ENCODE results near the gene SULT4A1.

SULT4A1 gene

GRCh38 chr22:43859621-43860020 is 2.7 kb downstream of the SULT4A1 start:
- no peak for DNase-seq

DNA sequence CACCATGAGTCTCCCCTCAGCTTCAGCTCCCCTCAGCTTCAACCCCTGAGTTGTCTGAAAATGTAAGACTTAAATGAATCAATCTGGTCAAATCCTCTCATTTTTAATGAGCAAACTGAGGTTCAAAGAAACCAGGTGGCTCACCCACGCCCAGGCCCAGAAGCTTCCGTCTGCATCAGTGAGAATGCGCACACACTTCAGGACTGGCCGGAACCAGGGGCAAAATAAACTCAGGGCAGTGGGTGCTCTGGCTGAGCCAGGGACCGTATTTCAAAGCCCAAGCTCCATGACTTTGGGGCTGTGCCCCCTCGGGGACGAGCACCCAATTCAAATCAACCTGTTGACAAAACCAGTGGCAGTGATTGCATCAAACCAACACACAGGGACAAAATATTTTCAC is 3.1 kb downstream of the SULT4A1 start:
- DNase-seq = no peak

DNA sequence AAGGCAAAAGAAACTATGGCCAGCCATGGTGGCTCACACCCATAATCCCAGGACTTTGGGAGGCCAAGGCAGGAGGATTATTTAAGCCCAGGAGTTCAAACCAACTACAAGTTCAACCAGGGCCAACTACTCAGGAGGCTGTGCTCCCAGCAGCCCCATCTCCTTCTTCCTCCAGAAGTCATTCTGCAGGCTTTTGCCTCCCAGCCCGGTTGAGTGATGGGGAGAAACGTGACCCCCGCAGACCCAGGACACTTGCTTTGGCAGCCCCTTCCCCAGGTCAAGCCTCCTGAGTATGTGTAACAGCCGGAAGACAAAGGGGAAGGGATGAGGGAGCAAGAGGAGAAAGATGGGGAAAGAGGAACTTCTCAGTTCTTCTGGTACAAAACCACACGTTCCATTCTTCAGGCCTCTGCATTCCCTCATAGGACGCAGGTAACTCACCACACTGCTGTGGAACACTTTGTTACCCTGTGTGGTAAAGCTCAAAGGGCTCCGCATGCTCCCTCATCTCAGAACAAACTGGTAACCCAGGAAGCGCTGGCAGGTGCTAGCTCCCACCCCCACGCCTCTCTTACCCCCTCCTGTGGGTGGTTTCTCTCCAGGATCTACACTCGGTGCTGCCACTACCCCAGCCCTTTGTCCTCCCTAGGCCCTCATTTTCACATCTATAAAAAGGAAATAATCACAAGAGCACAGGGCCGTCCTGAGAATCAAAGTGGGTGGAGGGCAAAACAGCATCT is 4.0 kb downstream of the SULT4A1 start:
- no peak for DNase-seq

DNA sequence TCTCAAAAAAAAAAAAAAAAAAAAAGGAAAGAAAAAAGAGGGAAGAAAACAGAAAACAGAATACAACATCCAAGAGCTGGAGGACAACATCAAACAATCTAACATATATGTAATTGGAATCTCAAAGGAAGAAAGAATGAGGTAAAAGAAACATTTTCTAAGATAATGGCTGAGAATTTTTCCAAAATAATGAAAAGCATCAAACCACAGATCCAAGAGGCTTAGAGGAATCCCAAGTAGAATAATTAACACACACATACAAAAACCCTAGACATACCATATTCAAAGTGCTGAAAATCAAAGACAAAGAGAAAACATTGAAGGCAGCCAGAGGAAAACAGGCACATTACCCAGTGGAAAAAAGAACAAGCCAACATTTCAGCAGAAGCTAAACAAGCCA is 4.9 kb downstream of the SULT4A1 start:
- DNase-seq = no peak

DNA sequence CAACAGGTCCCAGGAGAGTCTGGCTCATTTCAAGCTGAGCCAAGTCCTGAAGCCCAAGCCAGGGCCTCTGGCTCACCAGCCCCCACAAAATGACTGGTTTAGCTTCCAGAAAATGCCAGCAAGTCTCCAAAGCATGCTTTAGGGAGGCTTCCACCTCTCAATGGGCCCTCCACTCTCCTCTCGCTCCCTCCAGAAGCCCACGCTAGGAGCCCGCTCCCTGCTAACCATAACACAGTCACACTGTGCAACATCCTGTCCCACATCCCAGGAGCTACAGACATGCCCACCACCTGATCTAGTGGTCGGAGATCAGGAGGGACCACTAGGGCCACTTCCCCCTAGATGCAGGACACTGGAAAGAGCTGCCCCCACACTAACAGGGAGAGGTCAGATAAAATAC is 6.9 kb downstream of the SULT4A1 start:
- no peak for DNase-seq

- DNase-seq = no peak
Measured at GRCh38 chr22:43854786-43855271, 7.5 kb downstream of the SULT4A1 start.

- DNase-seq = no peak
Measured at GRCh38 chr22:43854121-43854785, 8.1 kb downstream of the SULT4A1 start.

- DNase-seq = no peak
Measured at GRCh38 chr22:43853328-43853931, 8.9 kb downstream of the SULT4A1 start.

DNA sequence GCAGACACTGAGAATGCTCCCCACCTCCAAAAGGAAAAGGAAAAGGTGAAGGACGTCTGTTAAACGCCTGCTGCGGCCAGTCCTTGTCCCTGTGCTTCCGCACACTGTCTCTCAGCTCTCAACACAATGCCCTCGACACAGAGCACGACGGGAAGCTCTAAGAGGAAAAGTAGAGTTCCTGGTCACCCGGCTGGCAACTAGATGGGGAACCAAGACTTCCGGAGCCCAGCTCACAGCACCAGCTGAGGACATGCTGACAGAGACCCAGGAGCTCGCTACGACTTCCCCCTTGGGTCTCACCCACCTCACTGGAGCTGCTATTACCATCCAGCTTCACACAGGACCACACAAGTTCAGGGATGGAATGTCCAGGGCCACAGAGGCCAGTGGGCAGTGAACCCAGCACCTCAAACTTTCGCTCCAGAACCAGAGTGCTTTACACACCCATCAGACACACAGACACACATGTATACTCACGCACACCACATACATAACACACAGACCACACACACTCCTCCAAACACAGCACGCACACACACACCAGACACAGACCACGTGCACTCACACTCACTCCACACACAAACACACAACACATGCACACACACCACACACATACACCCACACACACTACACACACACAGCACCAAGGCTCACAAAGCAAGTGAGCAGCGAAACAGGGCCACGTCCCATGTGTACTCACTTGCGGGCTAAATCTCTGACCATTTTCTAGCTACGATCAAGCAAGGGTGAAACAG is 9.6 kb downstream of the SULT4A1 start:
- no peak for DNase-seq

DNA sequence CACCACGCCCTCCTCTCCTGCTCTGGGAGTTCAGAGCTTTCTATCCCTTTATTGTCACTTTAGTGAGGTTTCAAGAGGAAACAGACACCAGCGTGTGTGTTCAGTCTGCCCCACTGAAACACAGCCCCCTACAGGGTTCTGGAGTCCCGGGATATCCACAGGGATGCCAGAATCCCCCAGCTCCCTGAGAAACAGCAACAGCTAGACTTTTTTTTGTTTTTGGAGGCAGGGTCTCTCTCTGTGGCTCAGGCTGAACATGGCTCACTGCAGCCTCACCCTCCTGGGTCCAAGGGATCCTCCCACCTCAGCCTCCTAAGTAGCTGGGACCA is 10.4 kb downstream of the SULT4A1 start:
- no peak for DNase-seq

DNA sequence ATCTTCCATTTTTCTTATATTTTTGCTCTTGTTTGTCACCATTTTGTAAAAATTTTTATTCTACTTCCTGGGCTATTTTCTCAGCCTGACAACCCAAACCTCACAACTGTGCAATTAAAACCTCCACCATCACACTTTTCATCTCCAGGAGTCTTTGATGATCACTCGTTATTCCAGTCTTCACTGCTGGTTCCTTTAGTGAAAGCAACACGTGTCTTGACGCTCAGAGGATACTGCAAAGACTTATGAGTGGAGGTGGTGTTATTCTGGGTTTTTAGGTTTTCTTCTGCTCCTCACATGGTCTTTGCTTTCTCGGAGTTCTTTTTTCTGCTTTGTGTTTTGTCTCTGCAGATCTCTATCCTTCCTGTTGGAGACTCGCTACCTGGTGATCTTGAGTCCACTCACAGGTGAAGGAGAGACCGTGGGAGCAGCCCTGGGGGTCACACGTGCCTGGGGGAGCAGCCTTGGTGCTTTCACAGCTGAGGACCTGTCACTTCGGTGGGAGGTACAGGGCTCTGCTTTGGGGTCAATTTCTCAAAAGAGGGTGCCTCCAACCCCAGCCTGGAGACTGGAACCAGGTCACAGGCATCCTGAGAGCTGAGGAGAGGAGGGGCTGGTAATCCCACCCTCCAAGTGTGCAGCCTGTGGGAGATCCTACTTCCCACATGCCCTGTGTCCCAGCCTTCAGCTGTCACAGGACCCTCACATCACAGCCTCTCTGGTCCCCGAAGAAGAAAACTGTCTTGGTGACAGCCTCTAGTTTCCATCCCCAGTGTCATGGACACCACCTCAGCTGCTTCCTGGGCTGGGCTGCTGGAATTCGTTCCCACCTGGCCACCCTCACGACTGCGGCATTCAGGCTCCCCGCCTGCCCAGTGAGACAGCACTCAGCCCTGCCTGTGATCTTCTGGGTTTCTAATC is 11.0 kb downstream of the SULT4A1 start:
- no peak for DNase-seq

GRCh38 chr22:43850529-43850928 is 11.8 kb downstream of the SULT4A1 start:
- no peak for DNase-seq

DNA sequence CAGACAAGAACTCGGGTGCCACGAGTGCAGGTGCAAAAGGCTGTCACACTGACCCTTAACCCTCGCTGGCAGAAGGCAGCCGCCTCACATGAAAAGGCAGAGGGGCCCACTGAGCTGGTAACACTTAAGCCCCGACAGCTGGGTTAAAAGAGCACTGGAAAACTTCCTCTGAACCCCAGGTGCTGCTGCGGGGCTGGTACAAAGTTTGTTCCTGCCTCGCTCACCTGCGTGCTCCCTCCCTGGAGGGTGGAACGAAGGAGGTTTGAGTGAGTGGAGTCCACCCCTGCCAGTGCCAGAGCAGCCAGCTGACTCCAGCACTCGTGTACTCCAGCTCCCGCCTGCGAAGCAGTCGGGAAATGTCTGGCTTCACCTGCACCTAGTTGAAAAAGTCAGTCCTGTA is 12.6 kb downstream of the SULT4A1 start:
- no peak for DNase-seq

DNA sequence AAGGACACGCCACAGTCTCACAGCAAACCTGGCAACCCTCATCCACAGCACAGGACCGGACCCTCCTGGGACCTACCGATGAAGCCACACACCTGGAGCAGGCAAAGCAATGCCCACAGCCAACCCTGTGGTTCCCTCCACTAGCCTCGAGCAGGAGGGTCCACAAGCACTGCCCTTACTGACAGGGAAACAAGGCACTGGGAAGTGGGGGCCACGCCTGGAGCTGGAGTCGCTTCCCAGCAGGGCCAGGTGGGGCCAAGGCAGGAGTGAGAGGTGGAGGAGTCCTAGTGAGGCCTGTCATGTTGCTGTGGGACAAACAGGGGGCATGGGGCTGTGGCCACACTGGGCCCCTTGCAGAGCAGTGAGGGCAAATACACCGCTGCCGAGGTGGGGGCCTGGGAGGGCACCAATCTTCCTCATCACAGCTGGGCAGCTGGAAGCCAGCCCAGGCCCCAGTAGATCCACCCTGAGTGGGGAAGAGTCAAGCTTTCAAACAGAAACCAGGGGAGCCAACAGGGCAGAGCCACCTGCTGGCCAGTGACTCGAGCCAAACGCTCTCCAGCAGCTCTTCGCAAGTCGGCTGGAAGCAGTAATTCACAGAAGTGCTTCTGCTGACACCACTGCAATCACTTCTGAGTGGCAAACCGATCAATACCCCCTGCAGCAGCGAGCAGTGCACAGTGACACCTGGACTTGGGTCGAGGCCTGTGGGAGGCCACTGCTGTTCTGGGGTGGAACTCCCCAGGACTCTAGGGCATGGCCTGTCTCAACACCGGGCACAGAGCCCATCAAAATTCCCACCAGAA is 13.7 kb downstream of the SULT4A1 start:
- DNase-seq = no peak

DNA sequence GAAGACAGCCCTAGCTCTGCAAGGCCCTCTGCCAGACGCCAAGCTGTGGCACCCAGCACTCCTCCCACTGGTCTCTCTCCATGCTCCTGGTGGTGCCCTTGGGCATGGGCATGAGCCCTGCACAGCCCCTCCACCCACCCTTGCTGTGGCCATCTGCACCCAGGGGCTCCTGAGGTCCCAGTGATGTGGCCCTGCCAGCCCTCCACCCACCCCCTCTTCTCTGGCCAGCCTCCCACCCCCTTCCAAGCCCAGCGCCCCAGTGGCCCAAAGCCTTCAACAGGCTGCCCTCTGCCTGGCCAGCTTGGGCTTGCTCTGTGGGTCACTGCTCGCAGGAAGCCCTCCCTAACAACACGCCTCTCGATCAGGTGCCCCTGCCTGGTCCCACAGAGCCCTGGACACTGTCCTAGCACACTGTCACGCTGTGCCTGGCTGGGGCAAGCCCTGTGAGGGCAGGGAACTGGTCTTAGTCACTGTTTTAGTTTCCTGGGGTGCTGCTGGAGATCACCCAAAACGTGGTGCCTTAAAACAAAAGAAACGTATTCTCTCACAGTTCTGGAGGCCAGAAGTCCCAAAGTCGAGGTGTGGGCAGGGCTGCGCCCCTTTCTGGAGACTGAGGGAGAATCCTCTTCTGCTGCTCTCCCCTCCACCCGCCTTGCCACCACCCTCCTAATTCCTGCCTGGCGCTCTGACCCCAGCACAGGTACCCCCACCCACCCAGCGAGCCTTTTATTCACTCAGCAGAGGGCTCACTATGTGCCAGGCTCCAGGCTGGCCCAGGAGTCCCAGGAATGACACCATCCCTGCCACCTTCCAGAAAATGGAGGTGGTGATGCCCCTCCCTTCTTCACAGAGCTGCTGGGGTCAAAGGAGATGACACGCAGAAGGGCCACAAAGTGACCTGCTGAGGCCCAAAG is 14.7 kb downstream of the SULT4A1 start:
- no peak for DNase-seq

GRCh38 chr22:43846966-43847365 is 15.3 kb downstream of the SULT4A1 start:
- DNase-seq = no peak

- no peak for DNase-seq
Measured at GRCh38 chr22:43845981-43846380, 16.3 kb downstream of the SULT4A1 start.

- no peak for DNase-seq
Measured at GRCh38 chr22:43844560-43845545, 17.5 kb downstream of the SULT4A1 start.

All from CD4-positive, alpha-beta T cell treated with Interleukin-4 for 1 hour (primary cell).